ENCODE results near the gene ADNP2.

Gene ADNP2

GRCh38 chr18:80171054-80171872, 62.2 kb downstream of the ADNP2 start:
- peak in 1 of 3 experiments; percentile 56 for DNase-seq (ENCODE audit: low read depth in 3 of 3)

DNA sequence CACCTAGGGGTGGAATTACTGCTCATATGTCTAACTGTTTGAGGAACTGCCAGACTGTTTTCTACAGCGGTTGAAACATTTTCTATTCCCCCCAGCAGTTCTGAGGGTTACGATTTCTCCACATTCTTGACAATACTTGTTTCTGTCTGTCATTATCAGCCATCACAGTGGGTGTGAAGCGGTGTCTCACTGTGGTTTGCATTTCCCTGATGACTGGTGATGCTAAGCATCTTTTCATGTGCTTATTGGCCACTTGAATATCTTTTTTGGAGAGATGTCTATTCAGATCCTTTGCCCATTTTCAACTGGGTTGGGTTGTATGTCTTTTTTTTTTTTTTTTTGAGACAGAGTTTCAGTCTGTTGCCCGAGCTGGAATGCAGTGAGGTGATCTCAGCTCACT, 63.0 kb downstream of the ADNP2 start:
- DNase-seq (ENCODE audit: low read depth in 3 of 3), result no peak

DNA sequence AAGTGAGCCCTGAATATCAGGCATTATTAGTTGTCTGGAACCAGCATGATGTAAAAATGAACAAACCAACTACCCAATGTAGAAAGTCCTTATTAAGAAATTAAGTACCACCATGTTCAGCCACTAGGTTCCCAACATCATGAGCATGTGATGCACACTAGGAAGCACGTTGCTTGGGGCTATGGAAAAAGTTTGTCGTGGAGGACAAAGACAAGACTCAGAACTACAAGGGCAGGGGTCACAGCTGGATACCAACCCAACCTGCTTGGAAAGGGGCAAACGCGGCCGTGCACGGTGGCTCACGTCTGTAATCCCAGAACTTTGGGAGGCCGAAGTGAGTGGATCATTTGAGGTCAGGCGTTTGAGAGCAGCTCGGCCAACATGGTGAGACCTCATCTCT, 64.0 kb downstream of the ADNP2 start:
- DNase-seq (ENCODE audit: low read depth in 3 of 3), result no peak

DNA sequence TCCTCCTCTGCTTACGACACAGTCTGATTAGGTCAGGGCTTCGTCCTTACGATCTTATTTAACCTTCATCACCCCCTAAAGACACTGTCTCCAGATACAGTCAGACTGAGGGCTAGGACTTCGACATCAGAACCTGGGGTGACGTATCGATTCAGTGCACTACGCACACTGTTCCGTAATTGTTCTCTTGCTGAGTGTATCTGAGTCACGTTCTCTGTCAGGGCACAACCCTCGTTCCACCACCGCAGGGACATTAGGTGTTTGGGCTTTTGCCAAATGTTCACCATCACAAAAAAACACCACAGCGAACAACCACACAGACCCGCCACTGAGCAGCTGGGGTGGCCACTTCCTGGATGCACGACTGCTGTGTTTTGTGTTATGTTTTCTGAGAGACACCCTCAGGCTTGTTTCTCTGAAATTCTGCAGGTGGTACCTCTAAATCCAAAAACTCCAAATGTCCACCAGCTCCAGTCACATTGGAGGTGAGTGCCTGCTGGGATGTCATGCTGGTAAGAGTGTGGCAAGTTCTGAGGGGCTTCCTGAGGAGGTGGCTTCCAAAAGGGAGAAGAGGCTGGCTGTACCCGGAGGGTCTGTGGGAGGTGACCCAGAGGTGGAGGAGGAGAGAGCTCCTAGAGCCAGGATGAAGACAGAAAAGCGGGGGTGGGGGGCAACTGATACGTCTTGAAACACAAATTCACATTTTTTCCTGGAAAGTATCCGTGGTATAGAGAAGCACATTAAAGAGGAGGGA, 66.6 kb downstream of the ADNP2 start:
- DNase-seq (ENCODE audit: low read depth in 3 of 3), result no peak

- no peak for DNase-seq (ENCODE audit: low read depth in 3 of 3)
These were observed 67.4 kb downstream of the ADNP2 start for GRCh38 chr18:80176334-80177073.

- DNase-seq (ENCODE audit: low read depth in 3 of 3), result no peak
These were observed 68.1 kb downstream of the ADNP2 start for GRCh38 chr18:80177128-80177527.

DNA sequence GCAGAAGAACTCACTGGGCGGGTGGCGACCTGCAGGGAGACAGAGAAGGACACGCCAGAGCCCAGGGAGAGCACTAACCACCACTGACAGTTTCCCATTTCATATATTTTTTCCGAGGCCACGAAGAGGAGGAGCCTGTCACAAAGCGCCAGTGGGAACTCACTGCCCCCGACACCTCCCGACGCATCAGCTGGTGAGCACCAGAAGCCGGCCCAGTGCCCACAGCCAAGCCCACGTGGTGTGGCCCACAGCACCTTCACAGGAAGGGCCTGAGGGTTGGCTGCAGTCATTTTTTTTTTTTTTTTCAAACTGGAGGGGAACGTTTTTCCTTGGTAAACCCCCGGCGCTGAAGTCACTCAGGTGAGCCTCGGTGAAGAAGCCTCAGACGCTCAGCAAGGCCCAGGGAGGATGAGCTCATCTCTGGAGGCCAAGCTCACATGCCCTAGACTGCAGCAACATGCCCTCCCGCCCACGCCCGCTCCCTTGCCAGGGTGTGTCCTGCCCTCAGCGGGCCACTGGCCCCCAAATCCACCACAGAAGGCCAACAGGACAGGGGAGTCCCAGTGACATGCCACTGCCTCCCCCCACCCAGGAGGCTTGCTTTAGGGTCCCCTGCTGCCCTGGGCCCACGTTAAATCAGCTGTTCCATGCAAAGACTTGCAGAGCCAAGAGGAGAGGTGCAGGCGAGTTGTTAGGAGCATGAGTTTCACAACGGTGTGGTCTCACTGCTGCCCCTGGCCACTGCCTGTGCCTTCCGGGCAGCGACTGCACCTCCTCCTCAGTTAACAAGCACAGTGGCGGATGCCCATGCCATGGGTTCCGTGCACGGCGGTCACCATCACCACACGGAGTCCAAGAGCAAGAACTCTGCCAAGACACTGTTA, 70.1 kb downstream of the ADNP2 start:
- no peak for DNase-seq (ENCODE audit: low read depth in 3 of 3)

DNA sequence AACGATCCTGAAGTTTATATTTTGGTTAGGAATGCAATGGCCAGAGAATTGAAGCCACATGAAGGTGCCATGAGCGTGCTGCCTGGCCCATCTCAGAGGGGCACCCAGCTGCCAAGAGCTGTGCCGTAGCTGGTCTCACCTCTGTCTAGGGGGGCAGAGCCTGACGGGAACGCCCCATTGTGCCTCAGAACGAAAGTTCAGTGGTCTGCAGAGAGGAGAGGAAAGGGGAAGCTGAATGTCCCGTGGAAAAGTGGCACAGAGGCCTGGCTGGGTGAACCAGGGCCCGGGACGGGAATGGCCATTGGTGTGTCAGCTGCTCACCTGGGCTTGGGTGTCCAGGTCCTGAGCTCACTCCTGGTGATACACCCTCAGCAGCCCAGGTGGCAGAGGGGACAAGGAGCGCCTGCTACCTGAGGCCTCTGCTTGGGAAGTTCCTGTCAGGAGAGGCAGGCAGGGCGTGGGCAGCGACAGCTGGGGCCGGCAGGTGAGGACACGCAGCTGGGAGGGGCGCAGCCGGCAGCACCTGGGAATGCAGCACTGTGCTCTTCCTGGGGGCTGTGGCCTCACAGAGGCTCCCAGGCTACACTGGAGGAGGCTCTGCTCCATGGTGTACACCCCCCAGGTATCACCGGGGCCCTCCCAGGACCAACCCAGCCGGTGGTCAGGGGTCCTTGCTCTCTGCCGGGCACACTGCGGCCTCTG, 70.9 kb downstream of the ADNP2 start:
- DNase-seq (ENCODE audit: low read depth in 3 of 3), result no peak

DNA sequence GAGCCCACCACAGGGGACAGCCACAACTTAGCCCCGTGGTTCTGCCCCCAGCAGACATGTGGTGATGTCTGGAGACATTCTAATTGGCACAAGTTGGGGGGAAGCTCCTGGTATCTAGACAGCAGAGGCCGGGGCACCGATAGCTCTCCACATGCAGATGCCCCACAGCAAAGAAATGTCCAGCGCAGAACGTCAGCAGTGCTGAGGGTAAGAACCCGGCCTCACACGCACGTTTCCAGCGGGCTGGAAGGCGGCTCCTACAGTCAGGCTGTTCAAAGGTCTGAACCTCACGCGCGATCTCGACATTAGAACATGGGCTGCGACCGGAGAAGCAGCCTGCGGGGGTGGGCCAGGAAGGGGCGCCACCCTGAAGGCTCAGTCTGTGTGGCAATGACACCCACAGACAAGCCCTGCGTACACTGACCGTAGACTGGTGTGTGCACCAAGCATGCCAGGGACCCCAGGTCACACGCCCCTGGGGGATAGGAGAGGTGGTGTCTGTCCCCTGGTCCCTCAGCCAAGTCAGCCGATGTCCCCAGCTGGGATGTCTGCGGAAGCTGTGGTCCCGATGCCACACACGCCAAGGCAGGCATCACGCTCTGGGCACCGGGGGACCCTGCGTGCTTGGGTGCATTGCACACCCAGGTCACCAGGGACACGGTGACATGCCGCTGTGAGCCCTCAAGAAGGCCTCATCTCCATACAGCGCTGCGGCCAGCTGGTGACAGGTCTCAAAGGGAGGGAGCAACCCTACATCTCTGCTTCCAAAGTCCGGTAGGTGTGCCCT, 71.9 kb downstream of the ADNP2 start:
- no peak for DNase-seq (ENCODE audit: low read depth in 3 of 3)

GRCh38 chr18:80181642-80182461, 72.8 kb downstream of the ADNP2 start:
- no peak for DNase-seq (ENCODE audit: low read depth in 3 of 3)

GRCh38 chr18:80182855-80183254, 73.8 kb downstream of the ADNP2 start:
- DNase-seq (ENCODE audit: low read depth in 3 of 3), result no peak

- no peak for DNase-seq (ENCODE audit: low read depth in 3 of 3)
These were observed 74.4 kb downstream of the ADNP2 start for GRCh38 chr18:80183273-80184050.

DNA sequence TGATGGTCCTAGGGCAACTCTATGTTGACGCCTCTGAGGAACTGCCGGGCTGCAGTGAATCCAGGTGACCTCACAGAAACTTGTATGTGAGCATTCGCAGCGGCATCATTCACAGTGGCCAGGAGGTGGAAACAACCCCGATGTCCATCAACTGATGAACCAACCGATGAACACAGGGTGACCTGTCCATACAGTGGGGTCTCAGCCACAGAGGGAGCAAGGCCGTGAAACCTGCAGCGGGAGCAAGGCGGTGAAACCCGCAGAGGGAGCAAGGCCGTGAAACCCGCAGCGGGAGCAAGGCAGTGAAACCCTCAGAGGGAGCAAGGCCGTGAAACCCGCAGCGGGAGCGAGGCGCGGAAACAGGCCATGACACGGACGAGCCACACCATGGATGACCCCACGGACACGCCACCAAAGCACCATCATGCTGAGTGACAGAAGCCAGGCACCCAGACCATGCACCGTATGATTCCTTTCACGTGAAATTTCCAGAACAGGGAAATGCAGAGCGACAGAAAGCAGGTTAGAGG, 75.2 kb downstream of the ADNP2 start:
- no peak for DNase-seq (ENCODE audit: low read depth in 3 of 3)

- DNase-seq (ENCODE audit: low read depth in 3 of 3), result no peak
These were observed 76.5 kb downstream of the ADNP2 start for GRCh38 chr18:80185545-80185944.

- no peak for DNase-seq (ENCODE audit: low read depth in 3 of 3)
These were observed 79.0 kb downstream of the ADNP2 start for GRCh38 chr18:80187956-80188642.

GRCh38 chr18:80188643-80189530, 79.8 kb downstream of the ADNP2 start:
- DNase-seq (ENCODE audit: low read depth in 3 of 3), result no peak

DNA sequence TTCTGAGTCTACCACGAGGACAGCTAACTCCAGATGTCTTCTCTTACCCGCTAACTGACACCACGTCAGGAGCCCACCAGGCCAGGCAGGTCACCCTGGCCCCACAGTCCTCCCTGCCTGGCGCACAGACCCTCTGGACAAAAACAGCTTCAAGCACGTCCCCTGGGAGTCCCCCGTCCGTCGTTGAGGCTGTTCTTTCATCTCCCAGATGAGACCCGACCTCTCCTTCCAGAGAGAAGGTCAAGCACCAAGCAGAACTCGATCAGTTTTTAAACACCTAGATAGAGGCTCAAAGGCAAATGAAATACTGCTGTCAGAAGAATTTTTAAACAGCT, 80.4 kb downstream of the ADNP2 start:
- no peak for DNase-seq (ENCODE audit: low read depth in 3 of 3)

All from stimulated activated CD4-positive, alpha-beta T cell treated with anti-CD3 and anti-CD28 coated beads, TNF-alpha, amount 100 ng/mL, for 24 hours (primary cell).